Measurements from ENCODE around the gene ZMYND8.
"Not testable (repeated sequence)": the region's sequence is repeated elsewhere in the genome, so short reads cannot be mapped to it uniquely, and the experiment has no call there.

The ZMYND8 gene

GRCh38 chr20:47251154-47252020 is 105.1 kb downstream of the ZMYND8 start:
- no peak for TF ChIP-seq CTCF (conservative IDR thresholded peaks at IDR 0.05; ENCODE audit: low read depth, low read length)
- no peak overlapping the region for H3K4me3 ChIP-seq (ENCODE audit: low read length)
- DNase-seq (ENCODE audit: low read depth), result no peak

- no peak overlapping the region for H3K4me3 ChIP-seq (ENCODE audit: low read length)
- no peak for DNase-seq (ENCODE audit: low read depth)
- no peak for TF ChIP-seq CTCF (conservative IDR thresholded peaks at IDR 0.05; ENCODE audit: low read depth, low read length)
Observed at GRCh38 chr20:47250360-47250759, 106.1 kb downstream of the ZMYND8 start.

GRCh38 chr20:47249913-47250312 is 106.6 kb downstream of the ZMYND8 start:
- H3K4me3 ChIP-seq (ENCODE audit: low read length), result no peak overlapping the region
- no peak for DNase-seq (ENCODE audit: low read depth)
- TF ChIP-seq CTCF (conservative IDR thresholded peaks at IDR 0.05; ENCODE audit: low read depth, low read length), result no peak

- no peak for DNase-seq (ENCODE audit: low read depth)
- TF ChIP-seq CTCF (conservative IDR thresholded peaks at IDR 0.05; ENCODE audit: low read depth, low read length), result no peak
- no peak overlapping the region for H3K4me3 ChIP-seq (ENCODE audit: low read length)
Observed at GRCh38 chr20:47248448-47248966, 108.0 kb downstream of the ZMYND8 start.

GRCh38 chr20:47247972-47248371 is 108.5 kb downstream of the ZMYND8 start:
- TF ChIP-seq CTCF (conservative IDR thresholded peaks at IDR 0.05; ENCODE audit: low read depth, low read length), result no peak
- no peak overlapping the region for H3K4me3 ChIP-seq (ENCODE audit: low read length)
- DNase-seq (ENCODE audit: low read depth), result no peak

GRCh38 chr20:47246061-47246777 is 110.3 kb downstream of the ZMYND8 start:
- H3K4me3 ChIP-seq (ENCODE audit: low read length), result no peak overlapping the region
- DNase-seq (ENCODE audit: low read depth), result no peak
- no peak for TF ChIP-seq CTCF (conservative IDR thresholded peaks at IDR 0.05; ENCODE audit: low read depth, low read length)

GRCh38 chr20:47245166-47245565 is 111.3 kb downstream of the ZMYND8 start:
- not testable (repeated sequence) for DNase-seq (ENCODE audit: low read depth); H3K4me3 ChIP-seq (ENCODE audit: low read length)
